Epithelial cell of proximal tubule (primary cell): Measurements from ENCODE around the gene RAC3. TPM values are rescaled to one million over a fixed set of nuclear protein-coding genes. Genes with fewer than 3 reads are reported as not detected.

ENCODE experiments used
- DNase-seq: peaks from one replicate; pipeline ENCODE4 v3.0.0-alpha.2; 2011; ENCODE audit warnings: low read depth
- H3K4me3 ChIP-seq: 2 replicates; pipeline ENCODE4 v1.5.1; 2011; ENCODE audit warnings: low read depth, mild to moderate bottlenecking, low read length
- CTCF ChIP-seq: conservative IDR thresholded peaks from 2 replicates; pipeline ENCODE4 v1.5.1; 2012; ENCODE audit warnings: low read depth, mild to moderate bottlenecking, low read length
- total RNA-seq: library from RNA; depleted of rRNA; stranded (reverse); fragments of >200 nt; gene quantifications from 2 replicates; pipeline ENCODE4 v1.2.3, GENCODE V29; 2015

RAC3 gene
- total RNA-seq, 1 donor from 2014 or later, result 60.0 TPM

DNA sequence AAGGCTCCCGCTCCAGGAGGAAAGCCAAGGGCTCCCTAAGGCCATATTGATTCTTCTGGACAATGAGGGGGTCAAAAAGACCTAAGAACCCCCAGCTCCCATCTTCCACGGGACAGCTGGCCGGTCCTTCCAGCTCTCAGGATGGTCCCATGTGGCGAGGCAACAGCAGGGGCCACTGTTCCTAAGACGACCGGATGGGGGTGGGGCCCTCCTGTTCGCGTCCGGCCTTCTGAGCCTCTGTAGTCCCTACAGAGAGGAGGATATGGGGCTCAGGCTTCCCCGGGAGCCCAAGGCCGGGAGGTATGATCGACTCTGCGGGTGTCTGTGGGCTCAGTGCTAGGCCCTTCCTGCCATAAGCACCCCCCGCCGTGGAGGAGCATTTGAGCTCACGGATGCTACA, 12.0 kb downstream of the RAC3 start:
- no peak for TF ChIP-seq CTCF
- DNase-seq, result no peak

DNA sequence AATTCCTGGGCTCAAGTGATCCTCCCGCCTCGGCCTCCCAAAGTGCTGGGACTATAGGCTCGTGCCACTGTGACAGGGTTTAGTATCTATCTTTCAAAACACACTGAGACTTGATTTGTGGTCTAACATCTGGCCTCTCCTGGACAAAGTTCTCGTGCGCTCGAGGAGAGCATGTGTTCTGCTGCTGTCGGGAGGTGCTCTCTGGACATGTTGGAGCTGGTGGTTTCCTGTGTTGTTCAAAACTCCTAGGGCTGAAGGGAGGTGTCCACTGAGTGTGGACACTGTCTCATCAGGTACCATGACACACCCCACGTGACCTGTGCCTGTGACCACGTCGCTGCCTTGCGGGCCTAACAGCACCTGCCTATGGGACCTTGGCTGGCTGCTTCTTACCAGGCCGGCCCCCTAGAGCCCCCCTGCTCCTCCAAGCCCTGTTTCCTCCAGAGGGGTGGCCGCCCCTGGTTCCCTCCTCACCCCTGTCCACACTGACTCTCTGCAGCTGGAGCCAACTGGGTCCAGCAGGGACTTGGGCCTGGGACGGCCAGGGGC, 14.5 kb downstream of the RAC3 start:
- no peak overlapping the region for H3K4me3 ChIP-seq
- DNase-seq, result no peak
- no peak for TF ChIP-seq CTCF

More for the DNA sequence above, 12.0 kb downstream of the RAC3 start:
- no peak overlapping the region for H3K4me3 ChIP-seq

- no peak overlapping the region for H3K4me3 ChIP-seq
- no peak for DNase-seq
- no peak for TF ChIP-seq CTCF
These were observed 15.4 kb downstream of the RAC3 start for GRCh38 chr17:82046903-82047302.

- no peak for DNase-seq
- no peak for TF ChIP-seq CTCF
- no peak overlapping the region for H3K4me3 ChIP-seq
These were observed 15.9 kb downstream of the RAC3 start for GRCh38 chr17:82047379-82047778.

DNA sequence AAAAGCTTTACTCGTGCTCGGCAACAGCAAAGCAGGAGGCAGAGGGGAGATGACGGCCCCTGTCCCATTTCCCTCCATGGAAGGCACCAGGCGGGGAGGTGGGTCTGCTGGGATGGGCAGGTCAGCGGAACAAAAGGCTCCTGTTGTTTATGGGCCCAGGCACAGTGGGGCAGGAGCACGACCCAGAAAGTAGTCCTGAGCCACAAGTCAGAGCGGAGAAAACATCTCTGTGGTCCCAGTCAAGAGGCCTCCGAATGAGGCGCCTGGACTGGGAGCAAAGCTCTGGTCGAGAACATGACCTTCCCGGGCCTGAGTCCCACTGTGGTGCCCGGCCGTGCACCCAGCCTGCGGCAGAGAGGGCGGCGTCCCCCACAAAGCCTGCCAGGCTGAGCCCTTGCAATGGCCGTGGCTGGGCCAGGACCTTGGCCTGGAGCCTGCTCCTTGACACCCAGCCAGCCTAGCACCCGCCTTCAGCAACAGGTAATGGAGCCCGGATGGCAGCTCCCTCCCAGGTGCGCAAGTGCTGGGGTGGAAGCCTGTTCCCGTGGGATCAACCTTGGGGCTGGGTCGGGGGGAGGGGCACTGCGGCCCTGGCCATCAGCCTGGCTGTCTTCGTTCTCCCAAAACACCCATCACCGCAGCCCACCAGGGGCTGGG, 16.6 kb downstream of the RAC3 start:
- H3K4me3 ChIP-seq, result no peak overlapping the region
- no peak for DNase-seq
- no peak for TF ChIP-seq CTCF

DNA sequence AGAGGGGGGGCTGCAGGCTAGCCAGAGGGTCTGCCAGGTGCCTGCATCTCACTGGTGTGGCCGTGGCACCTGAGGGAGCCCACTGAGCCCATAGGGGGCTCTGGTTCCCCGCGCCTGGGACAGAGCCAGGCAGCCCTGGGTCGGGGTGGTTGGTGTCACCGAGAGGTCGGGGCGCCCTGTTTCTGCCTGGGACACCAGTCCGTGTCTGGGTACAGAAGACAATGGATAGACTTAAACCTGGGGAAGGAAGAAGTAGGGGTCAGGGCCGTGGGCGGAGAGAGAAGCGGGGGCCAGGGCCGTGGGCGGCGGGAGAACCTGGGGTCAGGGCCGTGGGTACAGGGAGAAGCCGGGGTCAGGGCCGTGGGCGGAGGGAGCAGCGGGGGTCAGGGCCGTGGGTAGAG, 17.1 kb downstream of the RAC3 start:
- no peak overlapping the region for H3K4me3 ChIP-seq
- TF ChIP-seq CTCF, result no peak
- no peak for DNase-seq

DNA sequence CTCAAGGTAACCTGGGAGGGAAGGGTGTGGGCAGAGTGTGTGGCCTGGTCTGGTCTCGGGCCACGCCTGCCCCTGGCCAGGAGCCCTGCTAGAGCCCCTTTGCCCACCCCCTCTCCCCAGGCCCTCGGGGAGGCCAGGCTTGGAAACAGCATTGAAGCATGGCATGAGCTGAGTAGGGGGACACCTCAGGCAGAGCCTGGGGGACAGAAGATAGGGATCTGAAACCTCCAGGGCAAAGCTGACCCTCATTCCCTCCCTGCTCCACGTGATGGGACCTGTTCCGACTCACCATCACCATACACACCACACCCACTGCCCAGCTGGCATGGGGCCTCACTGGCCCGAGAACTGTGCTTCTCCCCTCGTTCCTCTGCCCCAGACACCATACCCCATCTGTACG, 17.6 kb downstream of the RAC3 start:
- no peak for DNase-seq
- no peak overlapping the region for H3K4me3 ChIP-seq
- TF ChIP-seq CTCF, result no peak
